Stomach (tissue), 4 donors: ENCODE results near the gene DOCK1.

Experiments used
- POLR2AphosphoS5 ChIP-seq, 3 donors: sonication (generic); formaldehyde crosslinking; IDR thresholded peaks; one replicate each; pipeline ENCODE4 v1.6.1; 2016; ENCODE audit warnings: antibody characterized with exemption in 3 of 3
- TF ChIP-seq, protein P1 (sequence below), 7 experiments: fragments of 450-650 bp in 4 of 7; fragments of 200-600 bp in 3 of 7; sonication (generic) in 3 of 7; IDR thresholded peaks; one replicate each; pipeline ENCODE4 v1.5.1; 2016 to 2019; ENCODE audit warnings: antibody characterized with exemption in 7 of 7, control low read depth in 2 of 7, mild to moderate bottlenecking in 1 of 7

DNA sequence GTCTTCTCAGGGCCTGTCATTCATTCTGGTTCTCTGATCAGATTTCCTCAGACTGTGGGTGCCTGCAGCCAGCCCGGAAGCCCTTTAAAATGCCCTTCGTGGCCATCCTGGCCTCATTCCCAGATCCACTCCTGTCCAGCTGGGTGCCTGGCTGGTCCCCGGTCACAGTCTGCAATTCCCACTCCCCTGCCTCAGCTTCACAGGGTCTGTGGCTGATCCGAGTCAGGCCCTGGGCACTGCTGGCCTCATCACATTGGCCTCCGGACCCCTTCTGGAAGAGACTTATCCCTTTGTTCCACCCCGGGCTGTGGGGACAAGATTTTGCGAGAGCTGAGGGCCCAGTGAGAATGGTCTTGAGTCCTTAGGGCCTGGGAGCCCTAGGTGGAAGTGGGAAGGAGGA, 12.1 kb downstream of the DOCK1 start:
- TF ChIP-seq, protein P1, sequence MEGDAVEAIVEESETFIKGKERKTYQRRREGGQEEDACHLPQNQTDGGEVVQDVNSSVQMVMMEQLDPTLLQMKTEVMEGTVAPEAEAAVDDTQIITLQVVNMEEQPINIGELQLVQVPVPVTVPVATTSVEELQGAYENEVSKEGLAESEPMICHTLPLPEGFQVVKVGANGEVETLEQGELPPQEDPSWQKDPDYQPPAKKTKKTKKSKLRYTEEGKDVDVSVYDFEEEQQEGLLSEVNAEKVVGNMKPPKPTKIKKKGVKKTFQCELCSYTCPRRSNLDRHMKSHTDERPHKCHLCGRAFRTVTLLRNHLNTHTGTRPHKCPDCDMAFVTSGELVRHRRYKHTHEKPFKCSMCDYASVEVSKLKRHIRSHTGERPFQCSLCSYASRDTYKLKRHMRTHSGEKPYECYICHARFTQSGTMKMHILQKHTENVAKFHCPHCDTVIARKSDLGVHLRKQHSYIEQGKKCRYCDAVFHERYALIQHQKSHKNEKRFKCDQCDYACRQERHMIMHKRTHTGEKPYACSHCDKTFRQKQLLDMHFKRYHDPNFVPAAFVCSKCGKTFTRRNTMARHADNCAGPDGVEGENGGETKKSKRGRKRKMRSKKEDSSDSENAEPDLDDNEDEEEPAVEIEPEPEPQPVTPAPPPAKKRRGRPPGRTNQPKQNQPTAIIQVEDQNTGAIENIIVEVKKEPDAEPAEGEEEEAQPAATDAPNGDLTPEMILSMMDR (IDR thresholded peaks at IDR 0.05) = no peak
- TF ChIP-seq POLR2AphosphoS5 (IDR thresholded peaks at IDR 0.05) = no peak
